TTC549 (cell line): ENCODE data around the gene FTO.

ENCODE experiments used
- FAIRE-seq: peaks from 2 replicates; lab custom pipeline; 2012; peaks lifted over from hg19 to GRCh38; lab: Jason Lieb, UNC

FTO gene

GRCh38 chr16:54015147-54015546 lies 311.2 kb downstream of the FTO start:
- FAIRE-seq, result no peak

GRCh38 chr16:54022362-54022761 lies 318.4 kb downstream of the FTO start:
- no peak for FAIRE-seq

GRCh38 chr16:54026456-54026855 lies 322.5 kb downstream of the FTO start:
- FAIRE-seq, result no peak

- no peak for FAIRE-seq
Measured at GRCh38 chr16:54027062-54027461, 323.1 kb downstream of the FTO start.

GRCh38 chr16:54027558-54027957 lies 323.6 kb downstream of the FTO start:
- FAIRE-seq, result no peak

- FAIRE-seq, result no peak
Measured at GRCh38 chr16:54027995-54028394, 324.0 kb downstream of the FTO start.

GRCh38 chr16:54030451-54030850 lies 326.5 kb downstream of the FTO start:
- FAIRE-seq, result no peak

- FAIRE-seq, result no peak
Measured at GRCh38 chr16:54031107-54031760, 327.3 kb downstream of the FTO start.

GRCh38 chr16:54033747-54034146 lies 329.8 kb downstream of the FTO start:
- FAIRE-seq, result no peak

GRCh38 chr16:54034684-54035083 lies 330.7 kb downstream of the FTO start:
- FAIRE-seq, result no peak

GRCh38 chr16:54040480-54040879 lies 336.5 kb downstream of the FTO start:
- no peak for FAIRE-seq

- FAIRE-seq, result no peak
Measured at GRCh38 chr16:54040975-54041374, 337.0 kb downstream of the FTO start.

- no peak for FAIRE-seq
Measured at GRCh38 chr16:54048586-54049495, 344.9 kb downstream of the FTO start.

GRCh38 chr16:54049591-54050458 lies 345.9 kb downstream of the FTO start:
- no peak for FAIRE-seq

GRCh38 chr16:54050459-54051210 lies 346.7 kb downstream of the FTO start:
- FAIRE-seq, result no peak

GRCh38 chr16:54051821-54052220 lies 347.9 kb downstream of the FTO start:
- no peak for FAIRE-seq

GRCh38 chr16:54052271-54052670 lies 348.3 kb downstream of the FTO start:
- no peak for FAIRE-seq

GRCh38 chr16:54053891-54054820 lies 350.2 kb downstream of the FTO start:
- FAIRE-seq, result no peak

- no peak for FAIRE-seq
Measured at GRCh38 chr16:54055191-54055590, 351.2 kb downstream of the FTO start.

GRCh38 chr16:54055864-54056263 lies 351.9 kb downstream of the FTO start:
- FAIRE-seq, result no peak

- no peak for FAIRE-seq
Measured at GRCh38 chr16:54056921-54057320, 353.0 kb downstream of the FTO start.
